GM23338 (cell line): ENCODE data around the gene ERC1. TPM values are rescaled to one million over a fixed set of nuclear protein-coding genes. Genes with fewer than 3 reads are reported as not detected.

Experiments
- ATAC-seq: fragments of 200-7000 bp; cut with Tn5 transposase; 3 replicates; pipeline ENCODE4 v1.9.1; 2020
- DNase-seq: peaks from one replicate; pipeline ENCODE4 v3.0.0-alpha.2; 2015; ENCODE audit warnings: low spot score
- H2AFZ ChIP-seq: fragments of 200-600 bp; sonication (generic); 2 replicates; pipeline ENCODE4 v1.8.0; 2016; ENCODE audit warnings: antibody characterized with exemption, mild to moderate bottlenecking, moderate library complexity
- H3F3A ChIP-seq: fragments of 200-600 bp; sonication (generic); replicated peaks from 2 replicates; pipeline ENCODE4 v1.8.0; 2017; ENCODE audit warnings: antibody characterized with exemption, mixed run types, low read depth
- H3K27ac ChIP-seq: fragments of 200-600 bp; sonication (generic); 2 replicates; pipeline ENCODE4 v1.6.1; 2016; ENCODE audit warnings: low read depth
- H3K27me3 ChIP-seq: fragments of 200-600 bp; sonication (generic); 2 replicates; pipeline ENCODE4 v1.8.0; 2016; ENCODE audit warnings: mild to moderate bottlenecking, mixed run types, moderate library complexity; ENCODE audit not compliant: insufficient read depth
- H3K36me3 ChIP-seq: fragments of 200-600 bp; sonication (generic); 2 replicates; pipeline ENCODE4 v1.8.0; 2016; ENCODE audit warnings: mild to moderate bottlenecking; ENCODE audit not compliant: insufficient read depth
- H3K4me1 ChIP-seq: fragments of 200-600 bp; sonication (generic); 2 replicates; pipeline ENCODE4 v1.8.0; 2016; ENCODE audit warnings: mild to moderate bottlenecking, moderate library complexity; ENCODE audit not compliant: insufficient read depth
- H3K4me2 ChIP-seq: fragments of 200-600 bp; sonication (generic); 2 replicates; pipeline ENCODE4 v1.7.1; 2017; ENCODE audit warnings: mixed run types
- H3K4me3 ChIP-seq: fragments of 200-600 bp; sonication (generic); 2 replicates; pipeline ENCODE4 v1.6.1; 2016; ENCODE audit warnings: mixed run types
- H3K79me2 ChIP-seq: fragments of 200-600 bp; sonication (generic); replicated peaks from 2 replicates; pipeline ENCODE4 v1.8.0; 2017; ENCODE audit warnings: mild to moderate bottlenecking; ENCODE audit not compliant: insufficient read depth
- H3K9me2 ChIP-seq: fragments of 200-600 bp; sonication (generic); 2 replicates; pipeline ENCODE4 v1.8.0; 2017; ENCODE audit not compliant: insufficient read depth
- H4K20me1 ChIP-seq: fragments of 200-600 bp; sonication (generic); replicated peaks from 2 replicates; pipeline ENCODE4 v1.8.0; 2017; ENCODE audit warnings: mild to moderate bottlenecking; ENCODE audit not compliant: insufficient read depth
- H3K27ac Mint-ChIP-seq: 2 replicates; pipeline ENCODE4 v1.8.0; 2020; ENCODE audit warnings: inconsistent platforms, mild to moderate bottlenecking, moderate library complexity, mixed read lengths
- H3K27me3 Mint-ChIP-seq: 3 replicates; pipeline ENCODE4 v1.8.0; 2022; ENCODE audit warnings: low read depth, mild to moderate bottlenecking, moderate library complexity, mixed read lengths, inconsistent platforms; ENCODE audit not compliant: insufficient read depth, poor library complexity
- H3K36me3 Mint-ChIP-seq: 3 replicates; pipeline ENCODE4 v1.8.0; 2021; ENCODE audit warnings: low read depth, mild to moderate bottlenecking, inconsistent platforms, moderate library complexity, mixed read lengths
- H3K4me1 Mint-ChIP-seq: 3 replicates; pipeline ENCODE4 v1.8.0; 2020; ENCODE audit warnings: mild to moderate bottlenecking, inconsistent platforms, mixed read lengths
- H3K4me3 Mint-ChIP-seq: 3 replicates; pipeline ENCODE4 v1.8.0; 2021; ENCODE audit warnings: moderate library complexity, mild to moderate bottlenecking, inconsistent platforms, mixed read lengths
- H3K9me3 Mint-ChIP-seq: 3 replicates; pipeline ENCODE4 v1.8.0; 2020; ENCODE audit warnings: moderate library complexity, mild to moderate bottlenecking, inconsistent platforms, mixed read lengths
- CREB1 ChIP-seq: fragments of 250-450 bp; sonication (Bioruptor Pico); IDR thresholded peaks from 2 replicates; pipeline ENCODE4 v1.5.0; 2020; ENCODE audit warnings: low read depth, mild to moderate bottlenecking, moderate library complexity
- EZH2phosphoT487 ChIP-seq: fragments of 200-600 bp; sonication (generic); IDR thresholded peaks from one replicate; pipeline ENCODE4 v1.8.1; 2018; ENCODE audit warnings: antibody characterized with exemption; ENCODE audit not compliant: unreplicated experiment
- REST ChIP-seq: IDR thresholded peaks from one replicate; pipeline ENCODE4 v1.6.1; 2018; ENCODE audit warnings: antibody characterized with exemption; ENCODE audit not compliant: unreplicated experiment
- ZNF114 ChIP-seq: fragments of 250-450 bp; sonication (Bioruptor Pico); IDR thresholded peaks from 2 replicates; pipeline ENCODE4 v1.5.0; 2020; ENCODE audit warnings: mild to moderate bottlenecking, moderate library complexity
- ZNF331 ChIP-seq: fragments of 250-450 bp; sonication (Bioruptor Pico); IDR thresholded peaks from 2 replicates; pipeline ENCODE4 v1.5.0; 2020; ENCODE audit warnings: low read depth, mild to moderate bottlenecking, moderate library complexity
- ZNF462 ChIP-seq: fragments of 250-450 bp; sonication (Bioruptor Pico); IDR thresholded peaks from 2 replicates; pipeline ENCODE4 v1.5.0; 2020; ENCODE audit warnings: mild to moderate bottlenecking, moderate library complexity
- polyA plus RNA-seq: library from polyadenylated mRNA; unstranded; fragments of >200 nt; fragmentation: Nextera tagmentation; extraction: Ambion mirVana; gene quantifications from 2 replicates; pipeline ENCODE4 v1.2.1, GENCODE V29; 2016
- total RNA-seq: library from RNA; depleted of rRNA; stranded (reverse); fragments of >200 nt; shearing (Covaris generic); gene quantifications from 2 replicates; pipeline ENCODE4 v1.2.3, GENCODE V29; 2014

The ERC1 gene
- total and polyA plus RNA-seq, 2 experiments from 2014 or later = 28.1 to 35.3 TPM

- H3K4me1 Mint-ChIP-seq = peaks cover 9% of the 10 kb centered on the region; the same call in 2 of the 3 replicates
- H3K4me1 ChIP-seq = peaks cover 16% of the 10 kb centered on the region; the same call in 1 of the 2 replicates
These were observed 86.2 kb downstream of the ERC1 start for GRCh38 chr12:1077036-1077803.

More at GRCh38 chr12:1077036-1077803, 86.2 kb downstream of the ERC1 start:
- no peak overlapping the region for H3K4me2 ChIP-seq
- no peak overlapping the region for H2AFZ ChIP-seq
- Mint-ChIP-seq H3K27ac (no peak overlapping the region), H3K27me3 (no peaks in the 10 kb centered on the region), H3K4me3 (no peak overlapping the region), H3K9me3 (no peaks in the 10 kb centered on the region), H3K36me3 (no peaks in the 10 kb centered on the region)
- H3K4me3 ChIP-seq = no peak overlapping the region
- peaks cover 31% of the 10 kb centered on the region for H3K79me2 ChIP-seq
- H4K20me1 ChIP-seq = peaks cover 6% of the 10 kb centered on the region
- DNase-seq = no peak
- no peaks in the 10 kb centered on the region for H3K9me2 ChIP-seq
- no peak overlapping the region for H3K27ac ChIP-seq
- H3K36me3 ChIP-seq = no peaks in the 10 kb centered on the region
- H3K27me3 ChIP-seq = no peaks in the 10 kb centered on the region
- no peak for ATAC-seq
- TF ChIP-seq ZNF462 (CRISPR knock-in tag) = no peak
- no peak for TF ChIP-seq EZH2phosphoT487
- TF ChIP-seq REST = no peak
- TF ChIP-seq ZNF114 (CRISPR knock-in tag) = no peak
- no peak for TF ChIP-seq ZNF331 (CRISPR knock-in tag)
- no peak for TF ChIP-seq CREB1 (CRISPR knock-in tag)
- H3F3A ChIP-seq = no peaks in the 10 kb centered on the region
